Panc1 (cell line): ENCODE results near the gene EPN2. TPM values are rescaled to one million over a fixed set of nuclear protein-coding genes. Genes with fewer than 3 reads are reported as not detected.
A peak's percentile ranks its signal among the peaks of the same experiment; 100 is the strongest.

Experiments used
- ATAC-seq: fragments of 200-7000 bp; cut with Tn5 transposase; 2 replicates; pipeline ENCODE4 v1.9.1; 2020; ENCODE audit warnings: mild to moderate bottlenecking, moderate library complexity
- BruUV-seq: library from RNA; stranded (reverse); fragments of 400-500 nt; replicated peaks from 2 replicates; lab custom pipeline; 2021; lab: Mats Ljungman, UMichigan
- CTCF ChIA-PET: fragments of 300-600 bp; sonication (Branson Sonifier 250); formaldehyde crosslinking; loops from one replicate; lab custom pipeline; 2022; ENCODE audit warnings: antibody characterized with exemption; lab: Charles Lee
- POLR2A ChIA-PET: fragments of 300-600 bp; sonication (Branson Sonifier 250); formaldehyde crosslinking; loops from one replicate; lab custom pipeline; 2022; ENCODE audit warnings: antibody characterized with exemption; lab: Charles Lee
- DNase-seq: peaks from one replicate; pipeline ENCODE4 v3.0.0-alpha.2; 2010; ENCODE audit warnings: low read depth, low spot score
- H3K27ac ChIP-seq: 2 replicates; pipeline ENCODE4 v1.5.1; 2011; ENCODE audit warnings: mild to moderate bottlenecking, low read length, inconsistent platforms
- H3K27me3 ChIP-seq: fragments of 200-500 bp; sonication (Bioruptor generic); 2 replicates; pipeline ENCODE4 v1.6.0; 2014; ENCODE audit warnings: low read length, inconsistent platforms; ENCODE audit not compliant: control insufficient read depth, insufficient read depth
- H3K36me3 ChIP-seq: fragments of 200-500 bp; sonication (Bioruptor generic); 2 replicates; pipeline ENCODE4 v1.5.1; 2014; ENCODE audit warnings: inconsistent platforms, mild to moderate bottlenecking, low read length, moderate library complexity; ENCODE audit not compliant: control insufficient read depth, insufficient read depth
- H3K4me1 ChIP-seq: 2 replicates; pipeline ENCODE4 v1.5.1; 2011; ENCODE audit warnings: inconsistent platforms, mild to moderate bottlenecking, low read length, moderate library complexity; ENCODE audit not compliant: control insufficient read depth, insufficient read depth
- H3K4me3 ChIP-seq, 2 experiments: 2 replicates each; pipeline ENCODE4 v1.5.1; 2011 to 2012; ENCODE audit warnings: low read depth in 2 of 2, low read length in 2 of 2, mild to moderate bottlenecking in 2 of 2, inconsistent platforms in 1 of 2, moderate library complexity in 1 of 2
- H3K9me3 ChIP-seq: fragments of 200-500 bp; sonication (Bioruptor generic); 2 replicates; pipeline ENCODE4 v1.5.1; 2014; ENCODE audit warnings: low read depth, mild to moderate bottlenecking, inconsistent platforms, low read length, moderate library complexity; ENCODE audit not compliant: control insufficient read depth, insufficient read depth
- POLR2AphosphoS5 ChIP-seq: IDR thresholded peaks from 2 replicates; pipeline ENCODE4 v1.6.1; 2012; ENCODE audit warnings: mild to moderate bottlenecking, low read depth, low read length, moderate library complexity
- SIN3A ChIP-seq: IDR thresholded peaks from 2 replicates; pipeline ENCODE4 v1.6.1; 2012; ENCODE audit warnings: low read depth, mild to moderate bottlenecking, low read length, moderate library complexity, borderline replicate concordance; ENCODE audit not compliant: insufficient read depth
- TCF7L2 ChIP-seq: IDR thresholded peaks from 2 replicates; pipeline ENCODE4 v1.6.1; 2011; ENCODE audit warnings: mild to moderate bottlenecking, low read depth, low read length, inconsistent platforms
- in situ Hi-C: cut with HindIII; loops from 2 replicates; pipeline ENCODE4 v1.10.0; 2016; ENCODE audit warnings: low sequenced_read_pairs, low pct_unique_long_range_greater_than_20kb
- intact Hi-C: fragments of 100-400 bp; cut with micrococcal nuclease; formaldehyde crosslinking; loops from one replicate; pipeline ENCODE4 v1.10.0; 2022; ENCODE audit not compliant: unreplicated experiment
- total RNA-seq: library from RNA; stranded (reverse); gene quantifications from one replicate; pipeline ENCODE4 v1.2.1, GENCODE V29; 2021; ENCODE audit not compliant: unreplicated experiment
- TF ChIP-seq, protein P1 (sequence below), 2 experiments: IDR thresholded peaks; 2 replicates each; pipeline ENCODE4 v1.6.1; 2011 to 2012; ENCODE audit warnings: low read depth in 2 of 2, control low read depth in 1 of 2, low read length in 1 of 2, mild to moderate bottlenecking in 1 of 2, moderate library complexity in 1 of 2; ENCODE audit not compliant: insufficient read depth in 1 of 2
- TF ChIP-seq, protein P2 (sequence below): fragments of 450-650 bp; IDR thresholded peaks from 2 replicates; pipeline ENCODE4 v1.5.1; 2017; ENCODE audit warnings: mild to moderate bottlenecking

The EPN2 gene
- total RNA-seq, 1 experiment from 2014 or later, result 35.0 TPM

DNA sequence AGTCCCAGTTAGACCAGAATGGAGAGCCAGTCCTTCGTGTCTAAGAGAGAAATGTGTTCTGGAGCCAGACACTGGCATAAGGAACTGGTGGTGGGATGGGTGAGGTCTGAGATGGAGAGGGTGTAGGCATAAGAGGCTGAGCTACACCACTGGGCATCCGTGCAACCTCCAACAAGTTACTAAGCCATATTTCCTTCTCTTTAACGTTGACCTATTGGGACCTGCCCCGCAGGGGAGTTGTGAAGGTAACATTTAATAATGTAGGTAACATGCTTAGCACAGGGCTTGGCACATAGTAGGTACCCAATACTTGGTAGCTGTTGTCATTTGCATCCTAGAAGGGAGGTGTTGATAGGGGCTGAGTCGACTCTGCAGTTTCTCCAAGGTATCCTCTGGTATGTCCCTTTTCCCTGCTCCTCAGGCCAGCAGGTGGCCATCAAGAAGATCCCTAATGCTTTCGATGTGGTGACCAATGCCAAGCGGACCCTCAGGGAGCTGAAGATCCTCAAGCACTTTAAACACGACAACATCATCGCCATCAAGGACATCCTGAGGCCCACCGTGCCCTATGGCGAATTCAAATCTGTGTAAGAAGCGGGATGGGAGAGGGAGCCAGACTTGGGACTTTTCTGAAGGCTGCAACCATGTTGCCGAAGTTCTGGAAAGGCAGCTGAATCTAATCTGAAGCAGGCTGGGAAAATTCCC lies 142.3 kb downstream of the EPN2 start:
- Histone ChIP-seq H3K9me3 (no peaks in the 10 kb centered on the region), H3K4me1 (no peaks in the 10 kb centered on the region; the same call in 1 of the 2 replicates), H3K27me3 (no peaks in the 10 kb centered on the region), H3K36me3 (peaks cover 6% of the 10 kb centered on the region), H3K4me3 (peak overlapping the region; percentile 78 to 83), H3K27ac (peak overlapping the region; percentile 82)
- TSS peak; percentile 74 for BruUV-seq
- TF ChIP-seq POLR2AphosphoS5 (no peak), SIN3A (no peak), TCF7L2 (no peak)
- TF ChIP-seq, protein P1, sequence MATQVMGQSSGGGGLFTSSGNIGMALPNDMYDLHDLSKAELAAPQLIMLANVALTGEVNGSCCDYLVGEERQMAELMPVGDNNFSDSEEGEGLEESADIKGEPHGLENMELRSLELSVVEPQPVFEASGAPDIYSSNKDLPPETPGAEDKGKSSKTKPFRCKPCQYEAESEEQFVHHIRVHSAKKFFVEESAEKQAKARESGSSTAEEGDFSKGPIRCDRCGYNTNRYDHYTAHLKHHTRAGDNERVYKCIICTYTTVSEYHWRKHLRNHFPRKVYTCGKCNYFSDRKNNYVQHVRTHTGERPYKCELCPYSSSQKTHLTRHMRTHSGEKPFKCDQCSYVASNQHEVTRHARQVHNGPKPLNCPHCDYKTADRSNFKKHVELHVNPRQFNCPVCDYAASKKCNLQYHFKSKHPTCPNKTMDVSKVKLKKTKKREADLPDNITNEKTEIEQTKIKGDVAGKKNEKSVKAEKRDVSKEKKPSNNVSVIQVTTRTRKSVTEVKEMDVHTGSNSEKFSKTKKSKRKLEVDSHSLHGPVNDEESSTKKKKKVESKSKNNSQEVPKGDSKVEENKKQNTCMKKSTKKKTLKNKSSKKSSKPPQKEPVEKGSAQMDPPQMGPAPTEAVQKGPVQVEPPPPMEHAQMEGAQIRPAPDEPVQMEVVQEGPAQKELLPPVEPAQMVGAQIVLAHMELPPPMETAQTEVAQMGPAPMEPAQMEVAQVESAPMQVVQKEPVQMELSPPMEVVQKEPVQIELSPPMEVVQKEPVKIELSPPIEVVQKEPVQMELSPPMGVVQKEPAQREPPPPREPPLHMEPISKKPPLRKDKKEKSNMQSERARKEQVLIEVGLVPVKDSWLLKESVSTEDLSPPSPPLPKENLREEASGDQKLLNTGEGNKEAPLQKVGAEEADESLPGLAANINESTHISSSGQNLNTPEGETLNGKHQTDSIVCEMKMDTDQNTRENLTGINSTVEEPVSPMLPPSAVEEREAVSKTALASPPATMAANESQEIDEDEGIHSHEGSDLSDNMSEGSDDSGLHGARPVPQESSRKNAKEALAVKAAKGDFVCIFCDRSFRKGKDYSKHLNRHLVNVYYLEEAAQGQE (IDR thresholded peaks at IDR 0.05; ENCODE audit: insufficient read depth in 1 of 2, low read depth in 2 of 2, low read length in 1 of 2), result no peak
- TF ChIP-seq, protein P2, sequence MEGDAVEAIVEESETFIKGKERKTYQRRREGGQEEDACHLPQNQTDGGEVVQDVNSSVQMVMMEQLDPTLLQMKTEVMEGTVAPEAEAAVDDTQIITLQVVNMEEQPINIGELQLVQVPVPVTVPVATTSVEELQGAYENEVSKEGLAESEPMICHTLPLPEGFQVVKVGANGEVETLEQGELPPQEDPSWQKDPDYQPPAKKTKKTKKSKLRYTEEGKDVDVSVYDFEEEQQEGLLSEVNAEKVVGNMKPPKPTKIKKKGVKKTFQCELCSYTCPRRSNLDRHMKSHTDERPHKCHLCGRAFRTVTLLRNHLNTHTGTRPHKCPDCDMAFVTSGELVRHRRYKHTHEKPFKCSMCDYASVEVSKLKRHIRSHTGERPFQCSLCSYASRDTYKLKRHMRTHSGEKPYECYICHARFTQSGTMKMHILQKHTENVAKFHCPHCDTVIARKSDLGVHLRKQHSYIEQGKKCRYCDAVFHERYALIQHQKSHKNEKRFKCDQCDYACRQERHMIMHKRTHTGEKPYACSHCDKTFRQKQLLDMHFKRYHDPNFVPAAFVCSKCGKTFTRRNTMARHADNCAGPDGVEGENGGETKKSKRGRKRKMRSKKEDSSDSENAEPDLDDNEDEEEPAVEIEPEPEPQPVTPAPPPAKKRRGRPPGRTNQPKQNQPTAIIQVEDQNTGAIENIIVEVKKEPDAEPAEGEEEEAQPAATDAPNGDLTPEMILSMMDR, result no peak
- ChIA-PET CTCF (no interaction called here), POLR2A (no interaction called here)
- no peak for DNase-seq
- no peak for ATAC-seq
- intact Hi-C loops (loop anchor here (5.0 kb wide), 1 partner anchor 68 kb away; no protein-coding TSS in a partner anchor), in situ Hi-C loops (no loop called here)

DNA sequence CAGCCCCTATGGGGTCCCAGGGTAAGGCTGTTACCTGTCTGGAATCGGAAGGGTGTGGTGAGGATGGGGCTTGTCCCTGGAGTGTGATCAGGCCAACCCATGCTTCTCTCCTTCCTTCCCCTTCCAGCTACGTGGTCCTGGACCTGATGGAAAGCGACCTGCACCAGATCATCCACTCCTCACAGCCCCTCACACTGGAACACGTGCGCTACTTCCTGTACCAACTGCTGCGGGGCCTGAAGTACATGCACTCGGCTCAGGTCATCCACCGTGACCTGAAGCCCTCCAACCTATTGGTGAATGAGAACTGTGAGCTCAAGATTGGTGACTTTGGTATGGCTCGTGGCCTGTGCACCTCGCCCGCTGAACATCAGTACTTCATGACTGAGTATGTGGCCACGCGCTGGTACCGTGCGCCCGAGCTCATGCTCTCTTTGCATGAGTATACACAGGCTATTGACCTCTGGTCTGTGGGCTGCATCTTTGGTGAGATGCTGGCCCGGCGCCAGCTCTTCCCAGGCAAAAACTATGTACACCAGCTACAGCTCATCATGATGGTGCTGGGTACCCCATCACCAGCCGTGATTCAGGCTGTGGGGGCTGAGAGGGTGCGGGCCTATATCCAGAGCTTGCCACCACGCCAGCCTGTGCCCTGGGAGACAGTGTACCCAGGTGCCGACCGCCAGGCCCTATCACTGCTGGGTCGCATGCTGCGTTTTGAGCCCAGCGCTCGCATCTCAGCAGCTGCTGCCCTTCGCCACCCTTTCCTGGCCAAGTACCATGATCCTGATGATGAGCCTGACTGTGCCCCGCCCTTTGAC lies 143.5 kb downstream of the EPN2 start:
- intact Hi-C loops (no loop called here), in situ Hi-C loops (no loop called here)
- no TSS peak for BruUV-seq
- CTCF ChIA-PET, result no interaction called here
- Histone ChIP-seq H3K9me3 (no peaks in the 10 kb centered on the region), H3K27ac (no peak overlapping the region), H3K4me3 (no peak overlapping the region), H3K36me3 (peaks cover 6% of the 10 kb centered on the region), H3K27me3 (no peaks in the 10 kb centered on the region), H3K4me1 (no peaks in the 10 kb centered on the region; the same call in 1 of the 2 replicates)
- POLR2A ChIA-PET, result no interaction called here
- TF ChIP-seq, protein P1 (IDR thresholded peaks at IDR 0.05; ENCODE audit: insufficient read depth in 1 of 2, low read depth in 2 of 2, low read length in 1 of 2), result no peak
- TF ChIP-seq TCF7L2 (no peak), SIN3A (no peak), POLR2AphosphoS5 (no peak)
- TF ChIP-seq, protein P2, result no peak
- DNase-seq (no peak), ATAC-seq (no peak)
